HG03442 (cell line): ENCODE measurements around the gene FHOD3.
"Not testable (repeated sequence)": the region's sequence is repeated elsewhere in the genome, so short reads cannot be mapped to it uniquely, and the experiment has no call there.

Experiments
- ATAC-seq: cut with Tn5 transposase; IDR thresholded peaks from one replicate; pipeline ENCODE4 v1.9.1; 2021; ENCODE audit warnings: mild to moderate bottlenecking, moderate library complexity; ENCODE audit not compliant: unreplicated experiment

Gene FHOD3

GRCh38 chr18:36719630-36720029 lies 422.1 kb downstream of the FHOD3 start:
- ATAC-seq: no peak

GRCh38 chr18:36721351-36721750 lies 423.8 kb downstream of the FHOD3 start:
- not testable (repeated sequence) for ATAC-seq

- ATAC-seq: no peak
Observed at GRCh38 chr18:36724169-36724568, 426.7 kb downstream of the FHOD3 start.

GRCh38 chr18:36724591-36725001 lies 427.1 kb downstream of the FHOD3 start:
- no peak for ATAC-seq

GRCh38 chr18:36728345-36728744 lies 430.8 kb downstream of the FHOD3 start:
- no peak for ATAC-seq

DNA sequence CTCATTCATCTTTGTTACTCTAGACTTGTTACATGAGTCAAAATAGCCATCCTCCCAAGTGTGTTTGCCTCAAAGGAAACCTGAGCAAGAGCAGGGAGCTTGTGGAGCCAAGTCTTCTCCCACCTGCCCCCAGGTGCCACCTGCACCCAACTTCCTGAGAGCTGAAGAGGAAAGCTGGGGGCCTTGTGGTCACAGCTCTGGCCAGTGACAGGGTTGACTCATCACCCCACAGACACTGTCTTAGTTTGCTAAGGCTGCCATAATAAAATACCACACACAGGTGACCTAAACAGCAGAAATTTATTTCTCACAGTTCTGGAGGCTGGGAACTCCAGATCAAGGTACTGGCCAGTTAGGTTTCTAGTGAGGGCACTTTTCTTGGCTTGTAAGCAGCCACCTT lies 431.7 kb downstream of the FHOD3 start:
- ATAC-seq: no peak

GRCh38 chr18:36732264-36732663 lies 434.8 kb downstream of the FHOD3 start:
- ATAC-seq: no peak

GRCh38 chr18:36733150-36733549 lies 435.6 kb downstream of the FHOD3 start:
- no peak for ATAC-seq

GRCh38 chr18:36734596-36734995 lies 437.1 kb downstream of the FHOD3 start:
- ATAC-seq: no peak

DNA sequence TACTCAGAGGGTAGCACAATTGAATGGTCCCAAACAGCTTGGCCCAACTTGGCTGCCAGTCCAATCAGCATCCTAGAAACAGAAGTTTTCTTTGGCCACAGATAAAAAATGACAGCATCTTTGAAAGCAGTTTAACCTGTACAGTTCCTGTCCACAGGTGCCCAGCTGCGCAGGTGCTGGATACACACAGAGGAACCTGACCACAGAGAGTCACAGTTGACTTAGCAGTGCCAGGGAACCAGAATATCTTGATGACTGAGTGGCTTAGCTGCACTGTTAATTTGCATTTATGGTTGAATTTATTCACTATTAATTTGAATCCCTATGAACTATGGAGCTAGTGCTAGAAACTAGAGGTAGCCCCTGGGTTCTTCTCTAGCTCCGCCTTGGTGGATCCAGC lies 437.6 kb downstream of the FHOD3 start:
- ATAC-seq: no peak

- no peak for ATAC-seq
Observed at GRCh38 chr18:36736094-36736493, 438.6 kb downstream of the FHOD3 start.

GRCh38 chr18:36737316-36737715 lies 439.8 kb downstream of the FHOD3 start:
- no peak for ATAC-seq

DNA sequence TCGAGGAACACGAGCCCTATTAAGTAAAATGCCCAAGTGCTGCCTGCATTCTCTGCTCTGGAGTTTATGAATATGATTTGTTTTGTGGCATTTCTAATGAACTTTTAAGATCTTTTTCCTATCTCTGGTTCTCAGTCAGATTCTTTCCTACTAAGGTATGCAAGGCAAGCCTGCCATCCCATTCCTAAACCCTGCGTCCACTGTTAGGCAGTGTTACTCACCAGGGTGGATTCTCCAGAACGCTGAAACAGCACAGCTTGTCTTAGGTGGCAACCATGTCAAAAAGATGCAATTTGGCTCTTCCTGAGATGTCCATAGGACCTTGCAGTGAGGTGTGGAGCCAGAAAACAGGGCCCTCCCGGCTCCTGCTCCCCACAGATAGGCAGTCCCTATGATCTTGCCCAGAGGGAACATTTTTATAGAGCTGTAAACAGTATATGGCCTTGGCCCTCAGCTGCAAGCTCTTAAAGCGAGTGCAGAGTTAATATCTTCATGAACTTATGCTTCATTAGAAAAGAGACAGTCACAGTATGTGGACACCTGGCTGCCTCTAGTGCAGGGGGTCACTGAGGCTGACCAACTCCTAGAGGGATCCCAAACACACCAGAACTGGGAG lies 446.9 kb downstream of the FHOD3 start:
- no peak for ATAC-seq

DNA sequence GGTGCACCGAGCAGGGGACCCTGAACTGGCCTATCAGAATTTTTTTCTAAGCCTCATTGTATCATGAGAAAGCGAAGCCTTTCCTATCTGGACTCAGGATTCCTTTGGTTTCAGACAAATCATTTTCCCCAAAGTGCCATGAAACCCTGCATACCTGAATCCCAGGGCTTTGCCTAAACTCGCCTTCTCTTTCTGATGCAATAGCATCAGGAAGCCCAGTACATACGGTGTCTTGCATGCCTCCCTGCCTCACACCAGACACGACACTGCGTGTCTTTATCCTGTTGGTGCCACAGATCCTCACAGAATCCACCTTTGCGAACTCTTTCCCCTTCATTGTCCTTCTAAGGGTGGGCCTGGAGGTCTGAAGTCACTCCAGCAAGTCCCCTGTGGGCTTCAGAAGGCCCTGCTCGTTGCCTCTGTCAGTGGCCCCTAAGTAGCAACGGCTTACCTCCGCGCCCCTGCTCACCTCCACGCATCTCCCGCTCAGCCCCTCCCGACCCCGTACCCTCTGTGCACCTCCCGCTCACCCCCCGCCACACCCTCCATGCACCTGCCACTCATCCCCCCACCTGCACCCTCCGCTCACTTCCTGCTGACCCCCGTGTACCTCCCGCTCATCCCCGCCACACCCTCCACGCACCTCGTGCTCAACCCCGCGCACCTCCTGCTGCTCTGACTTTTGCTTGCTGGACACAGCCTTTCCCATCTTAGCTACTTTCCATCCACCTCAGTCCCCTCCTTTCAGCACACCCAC lies 447.9 kb downstream of the FHOD3 start:
- no peak for ATAC-seq

DNA sequence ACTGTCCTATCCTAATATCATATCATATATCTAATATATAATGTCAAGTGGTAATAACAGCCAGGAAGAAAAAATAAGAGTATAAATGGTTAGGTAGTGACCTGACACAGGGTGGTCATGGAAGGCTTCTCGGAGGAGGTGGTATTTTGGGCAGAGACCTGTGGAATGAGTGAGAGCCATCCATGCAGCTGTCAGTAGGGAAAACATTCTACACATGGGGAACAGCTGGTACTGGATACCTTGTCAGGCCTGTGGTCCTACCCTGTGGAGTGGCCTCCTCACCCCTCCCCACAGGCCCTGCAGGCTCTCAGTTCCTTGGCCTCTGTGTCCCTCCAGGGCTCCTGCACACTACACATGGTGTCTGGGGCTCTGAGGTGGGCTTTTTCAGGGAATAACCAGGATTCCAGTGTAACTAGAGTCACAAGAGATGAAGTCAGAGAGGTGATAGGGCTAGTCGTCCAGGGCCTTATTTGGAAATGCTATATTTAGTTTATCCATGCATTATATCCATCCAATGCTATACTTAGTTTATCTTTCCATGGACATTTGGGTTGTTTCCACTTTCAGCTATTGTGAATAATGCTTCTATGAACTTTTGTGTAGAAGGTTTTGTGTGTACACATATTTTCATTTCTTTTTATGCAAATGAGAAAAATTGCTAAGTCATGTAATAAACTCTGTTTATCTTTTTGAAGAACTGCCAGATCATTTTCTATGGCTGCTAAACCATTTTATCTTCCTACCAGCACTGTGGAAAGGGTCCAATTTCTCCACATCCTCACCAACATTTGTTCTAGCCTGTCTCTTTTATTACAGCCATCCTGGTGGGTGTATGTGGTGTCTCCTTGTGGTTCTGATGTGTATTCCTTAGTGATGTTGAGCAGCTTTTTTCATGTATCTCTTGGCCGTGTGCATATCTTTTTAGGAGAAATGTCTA lies 455.7 kb downstream of the FHOD3 start:
- no peak for ATAC-seq

- ATAC-seq: no peak
Observed at GRCh38 chr18:36756242-36756641, 458.7 kb downstream of the FHOD3 start.

- no peak for ATAC-seq
Observed at GRCh38 chr18:36757081-36757480, 459.6 kb downstream of the FHOD3 start.

GRCh38 chr18:36757991-36758390 lies 460.5 kb downstream of the FHOD3 start:
- ATAC-seq: no peak

DNA sequence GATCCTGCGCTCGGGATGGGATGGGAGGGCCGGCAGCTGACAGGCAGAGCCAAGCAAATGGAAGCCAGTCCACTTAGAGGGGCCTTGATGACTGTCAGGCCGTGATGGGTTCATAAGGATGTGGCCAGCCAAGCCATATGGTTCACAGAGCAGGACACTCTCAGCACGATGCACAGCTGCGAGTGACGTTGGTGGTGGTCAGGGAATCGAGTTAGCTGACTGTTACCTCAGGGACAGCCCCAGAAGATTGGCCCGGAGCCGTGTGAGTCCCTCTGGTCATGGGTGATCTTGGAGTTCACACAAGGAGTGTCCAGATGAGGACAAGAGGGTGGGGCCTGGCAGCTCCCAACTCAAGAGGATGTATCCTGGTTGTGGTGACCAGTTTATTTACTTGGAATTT lies 461.1 kb downstream of the FHOD3 start:
- no peak for ATAC-seq

DNA sequence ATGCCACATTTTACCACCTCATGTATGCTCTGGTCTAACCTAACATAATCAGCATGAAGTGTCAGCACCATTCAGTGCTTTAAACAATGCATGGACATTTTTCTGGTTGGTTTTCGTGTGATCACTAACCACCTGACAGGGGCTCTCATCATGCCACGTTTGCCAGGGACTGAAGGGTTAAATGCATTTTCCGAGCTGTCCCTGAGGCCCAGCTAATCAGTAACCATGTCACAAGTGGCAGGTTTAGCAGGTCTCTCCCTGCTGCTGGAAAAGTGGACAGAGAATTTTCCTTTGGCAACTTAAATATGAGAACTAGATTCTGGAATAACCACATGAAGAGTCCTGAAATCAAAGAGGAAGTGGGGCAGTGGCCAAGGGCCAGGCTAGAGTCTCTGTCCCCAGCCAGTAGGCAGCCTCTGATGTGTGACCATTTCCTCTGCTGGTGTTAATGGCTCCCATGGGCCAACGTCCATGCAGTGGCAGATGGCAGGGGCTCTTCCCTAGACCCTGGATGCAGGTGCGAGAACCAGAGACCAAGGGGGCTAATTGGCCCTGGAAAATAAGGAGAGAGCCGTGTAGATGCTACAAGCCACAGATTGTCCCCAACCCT lies 461.8 kb downstream of the FHOD3 start:
- no peak for ATAC-seq

DNA sequence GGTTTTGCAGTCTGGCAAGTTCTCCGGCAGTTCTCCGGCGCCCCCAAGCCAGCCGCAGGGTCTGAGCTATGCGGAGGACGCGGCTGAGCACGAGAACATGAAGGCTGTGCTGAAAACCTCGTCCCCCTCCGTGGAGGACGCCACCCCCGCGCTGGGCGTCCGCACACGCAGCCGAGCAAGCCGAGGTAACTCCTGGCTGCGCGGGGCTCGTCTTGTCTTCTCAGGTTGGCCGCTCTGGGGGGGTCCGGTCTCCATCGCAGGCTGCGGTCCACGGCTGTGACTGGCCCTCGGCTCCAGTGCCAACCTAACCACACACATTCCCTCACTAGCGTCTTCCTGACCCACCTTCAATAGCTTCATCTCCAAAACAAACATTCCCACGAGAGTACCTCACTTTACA lies 463.1 kb downstream of the FHOD3 start:
- ATAC-seq: no peak
